ENCODE results near the gene CNTN5.

CNTN5 gene

GRCh38 chr11:99170591-99170990 is 149.8 kb downstream of the CNTN5 start:
- no peak for DNase-seq (ENCODE audit: low read depth)

GRCh38 chr11:99171330-99171729 is 150.6 kb downstream of the CNTN5 start:
- DNase-seq (ENCODE audit: low read depth) = no peak

DNA sequence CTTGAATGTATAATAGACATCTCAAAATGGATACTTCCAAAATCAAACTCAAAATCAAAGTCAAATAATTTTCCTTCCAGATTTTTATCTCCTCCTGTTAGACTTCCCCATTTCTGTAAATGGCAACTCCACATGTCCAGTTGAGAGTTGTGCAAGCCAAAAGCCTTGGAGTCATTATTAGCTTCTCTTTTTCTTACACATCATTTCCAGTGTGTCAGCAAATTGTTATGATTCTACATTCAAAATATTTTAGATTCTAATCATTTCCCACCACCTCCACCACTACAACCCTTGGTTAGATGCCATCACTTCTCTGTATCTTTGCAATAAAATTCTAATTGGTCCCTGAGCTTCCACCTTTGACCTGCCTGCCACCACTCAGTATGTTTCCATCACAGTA is 155.7 kb downstream of the CNTN5 start:
- DNase-seq (ENCODE audit: low read depth) = no peak

- DNase-seq (ENCODE audit: low read depth) = no peak
Measured at GRCh38 chr11:99177446-99177845, 156.7 kb downstream of the CNTN5 start.

- DNase-seq (ENCODE audit: low read depth) = no peak
Measured at GRCh38 chr11:99184146-99184545, 163.4 kb downstream of the CNTN5 start.

GRCh38 chr11:99188221-99188620 is 167.5 kb downstream of the CNTN5 start:
- no peak for DNase-seq (ENCODE audit: low read depth)

- no peak for DNase-seq (ENCODE audit: low read depth)
Measured at GRCh38 chr11:99192716-99193115, 172.0 kb downstream of the CNTN5 start.

GRCh38 chr11:99197477-99197876 is 176.7 kb downstream of the CNTN5 start:
- no peak for DNase-seq (ENCODE audit: low read depth)

DNA sequence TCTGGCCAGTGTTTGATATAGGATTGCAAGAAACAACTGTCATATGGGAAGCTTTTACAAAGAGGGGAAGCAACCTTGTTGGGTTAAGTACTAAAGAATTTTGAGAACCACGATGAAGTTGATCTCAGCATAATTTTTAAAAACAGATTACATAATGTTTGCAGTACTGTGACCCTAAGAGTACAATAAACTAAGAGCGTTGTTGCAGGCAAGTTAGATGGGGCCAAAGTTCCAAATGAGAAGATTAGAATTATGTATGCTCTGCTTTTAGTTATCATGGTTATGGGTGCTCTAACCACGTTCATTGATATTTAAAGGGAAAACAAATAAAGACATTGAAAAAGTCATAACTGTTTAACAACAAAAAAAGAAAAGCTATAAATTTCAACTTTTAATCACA is 177.5 kb downstream of the CNTN5 start:
- no peak for DNase-seq (ENCODE audit: low read depth)

DNA sequence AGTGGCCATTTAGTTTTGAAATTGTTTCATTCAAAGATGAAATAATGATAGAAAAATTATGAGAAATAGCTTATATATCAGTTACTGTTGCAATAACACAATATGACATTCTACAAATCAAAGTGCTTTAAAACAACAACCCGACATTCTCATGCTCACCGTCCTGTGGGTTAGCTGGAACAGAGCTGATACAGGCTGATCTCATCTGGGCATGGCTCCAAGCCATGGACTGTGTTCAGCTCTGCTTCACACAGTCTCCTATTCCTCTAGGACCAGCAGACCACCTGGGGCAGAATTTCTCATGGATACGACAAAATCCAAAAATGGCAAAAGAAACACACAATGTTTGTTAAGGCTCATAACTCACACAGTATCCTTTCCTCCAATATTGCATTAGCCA is 178.6 kb downstream of the CNTN5 start:
- DNase-seq (ENCODE audit: low read depth) = no peak

DNA sequence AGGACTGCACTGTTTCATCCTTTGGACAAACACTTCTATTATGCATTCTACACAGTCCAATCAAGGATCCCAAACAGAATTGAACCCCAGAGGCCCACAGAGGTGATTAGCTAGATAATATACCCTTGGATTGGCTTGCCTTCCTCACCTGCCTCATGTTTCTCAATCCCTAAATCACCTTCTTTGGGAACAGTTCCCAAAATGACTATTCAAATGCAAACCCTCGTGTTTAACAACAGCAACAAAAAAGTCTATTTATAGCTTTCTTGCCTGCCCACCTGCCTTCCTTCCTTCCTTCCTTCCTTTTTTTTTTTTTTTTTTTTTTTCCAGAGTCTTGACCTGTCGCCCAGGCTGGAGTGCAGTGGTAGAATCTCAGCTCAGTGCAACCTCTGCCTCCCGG is 180.0 kb downstream of the CNTN5 start:
- DNase-seq (ENCODE audit: low read depth) = no peak

GRCh38 chr11:99208813-99209212 is 188.1 kb downstream of the CNTN5 start:
- DNase-seq (ENCODE audit: low read depth) = no peak

GRCh38 chr11:99229544-99229943 is 208.8 kb downstream of the CNTN5 start:
- DNase-seq (ENCODE audit: low read depth) = no peak

GRCh38 chr11:99234534-99234933 is 213.8 kb downstream of the CNTN5 start:
- DNase-seq (ENCODE audit: low read depth) = no peak

DNA sequence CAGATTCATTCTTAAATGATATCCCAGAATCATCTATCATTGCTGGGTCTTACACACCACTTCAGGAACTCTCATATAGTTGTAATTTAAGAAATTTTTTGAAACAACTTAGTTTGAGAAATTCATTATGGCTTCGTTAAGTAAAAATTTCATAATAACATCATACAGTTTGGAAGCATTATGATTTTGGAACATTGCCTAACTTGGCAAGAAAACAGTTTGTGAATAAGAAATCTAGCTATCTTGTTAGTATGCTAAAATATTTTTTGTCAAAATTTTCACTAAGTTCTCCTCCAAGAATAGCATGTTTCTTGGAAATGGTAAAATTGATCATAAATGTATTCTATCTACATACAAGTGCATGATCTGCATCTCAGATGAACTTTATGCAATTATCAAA is 217.7 kb downstream of the CNTN5 start:
- no peak for DNase-seq (ENCODE audit: low read depth)

GRCh38 chr11:99240192-99241030 is 219.7 kb downstream of the CNTN5 start:
- no peak for DNase-seq (ENCODE audit: low read depth)

DNA sequence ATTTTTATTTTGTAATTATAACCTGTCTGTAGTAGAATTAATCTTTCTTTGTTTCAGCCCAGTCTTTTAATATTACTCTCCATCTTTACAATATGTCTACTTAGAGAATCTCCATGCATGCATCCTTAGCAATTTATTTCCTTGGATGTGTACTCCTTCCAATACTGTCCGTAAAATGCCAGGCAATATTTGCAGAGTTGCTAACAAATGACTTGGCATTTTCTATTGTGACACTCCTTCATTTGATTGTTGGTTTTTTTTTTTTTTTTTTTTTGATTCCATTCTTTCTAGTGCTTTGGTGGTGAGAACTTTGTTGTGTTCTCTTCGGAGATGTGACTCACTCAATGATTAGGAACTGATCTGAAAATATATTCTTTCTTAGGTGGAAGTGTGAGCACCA is 220.3 kb downstream of the CNTN5 start:
- no peak for DNase-seq (ENCODE audit: low read depth)

- no peak for DNase-seq (ENCODE audit: low read depth)
Measured at GRCh38 chr11:99244613-99245012, 223.9 kb downstream of the CNTN5 start.

- no peak for DNase-seq (ENCODE audit: low read depth)
Measured at GRCh38 chr11:99246199-99246598, 225.4 kb downstream of the CNTN5 start.

- no peak for DNase-seq (ENCODE audit: low read depth)
Measured at GRCh38 chr11:99256614-99257013, 235.9 kb downstream of the CNTN5 start.

GRCh38 chr11:99257131-99257530 is 236.4 kb downstream of the CNTN5 start:
- no peak for DNase-seq (ENCODE audit: low read depth)

DNA sequence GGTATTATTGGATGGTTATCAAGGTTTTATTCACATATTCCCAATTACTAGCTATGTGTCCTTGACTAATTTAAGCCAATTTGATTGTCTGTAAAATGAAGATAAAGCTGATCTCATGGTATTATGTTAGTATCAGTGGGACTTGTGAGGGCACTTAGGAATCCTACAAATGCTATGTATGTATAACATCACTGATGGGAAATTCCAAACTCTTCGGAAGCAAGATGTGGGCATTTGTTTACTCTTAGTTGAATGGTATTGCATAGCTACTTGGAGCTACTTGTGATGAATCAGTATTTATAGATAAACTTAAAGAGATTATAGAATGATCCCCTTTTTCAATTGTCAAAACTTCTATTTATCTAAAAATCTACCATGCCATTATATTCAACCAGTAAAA is 239.9 kb downstream of the CNTN5 start:
- no peak for DNase-seq (ENCODE audit: low read depth)

DNA sequence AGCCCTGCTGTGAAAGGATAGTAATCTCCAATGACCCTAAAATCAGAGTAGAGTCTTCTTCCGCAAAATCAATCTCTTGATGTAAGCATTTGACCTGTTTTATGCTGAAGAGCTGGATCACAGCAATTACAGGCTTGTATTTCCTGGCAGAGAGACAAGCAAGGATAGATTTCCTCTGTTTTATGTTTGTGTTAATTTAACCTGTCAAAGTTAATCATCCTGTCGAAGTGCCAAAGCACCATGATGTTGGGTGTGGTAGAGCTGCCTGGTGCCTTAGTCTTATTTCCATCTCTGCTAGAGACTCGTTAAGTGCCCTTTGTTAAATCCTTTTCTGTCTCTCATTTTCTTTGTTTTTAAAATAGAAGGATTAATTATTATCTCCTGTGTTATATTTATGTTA is 248.1 kb downstream of the CNTN5 start:
- no peak for DNase-seq (ENCODE audit: low read depth)

DNA sequence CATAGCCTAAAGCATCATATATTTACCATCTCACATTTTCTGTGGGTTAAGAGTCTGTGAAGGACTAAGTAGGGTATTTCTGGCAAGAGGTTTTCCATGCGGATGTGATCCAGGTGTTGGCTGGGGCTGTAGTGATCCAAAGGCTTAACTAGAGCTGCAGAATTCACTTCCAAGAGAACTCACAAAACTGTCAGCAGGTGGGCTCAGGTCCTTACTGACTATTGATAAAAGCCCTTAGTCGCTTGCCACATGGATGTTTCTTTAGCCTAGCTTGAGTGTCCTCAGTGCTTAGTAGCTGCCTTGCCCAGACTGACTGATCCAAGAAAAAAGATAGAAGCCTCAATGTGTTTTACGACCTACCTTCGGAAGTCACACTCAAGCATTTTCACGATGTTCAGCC is 250.8 kb downstream of the CNTN5 start:
- DNase-seq (ENCODE audit: low read depth) = no peak
